ENCODE data around the gene UBN2.
A peak's percentile ranks its signal among the peaks of the same experiment; 100 is the strongest.
"Not testable (repeated sequence)": the region's sequence is repeated elsewhere in the genome, so short reads cannot be mapped to it uniquely, and the experiment has no call there.

UBN2 gene

DNA sequence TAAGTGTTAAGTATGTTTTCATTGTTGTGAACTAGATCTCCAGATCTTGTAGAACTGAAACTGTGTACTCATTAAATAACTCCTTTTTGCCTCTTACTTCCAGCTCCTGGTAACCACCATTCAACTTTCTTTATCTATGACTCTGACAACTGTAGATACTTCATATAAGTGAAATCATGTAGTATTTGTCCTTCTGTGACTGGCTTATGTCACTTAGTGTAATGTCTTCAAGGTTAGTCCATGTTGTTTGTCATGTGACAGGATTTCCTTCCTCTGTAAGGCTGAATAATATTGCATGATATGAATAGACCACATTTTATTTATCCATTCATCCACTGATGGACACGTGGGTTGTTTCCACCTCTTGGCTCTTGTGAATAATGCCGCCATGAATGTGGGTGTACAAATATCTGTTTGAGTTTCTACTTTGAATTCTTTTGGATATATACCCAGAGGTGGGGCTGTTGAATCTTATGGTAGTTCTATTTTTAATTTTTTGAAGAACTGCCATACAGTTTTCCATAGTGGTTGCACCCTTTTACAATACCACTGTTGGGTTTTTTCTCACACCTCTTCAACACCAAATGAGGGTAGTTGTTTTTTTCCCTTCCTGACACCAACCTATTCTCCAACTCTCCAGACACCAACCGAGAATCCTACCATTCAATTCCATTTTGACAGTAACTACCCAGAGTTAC, 99.4 kb downstream of the UBN2 start:
- FAIRE-seq (no peak), DNase-seq (ENCODE audit: insufficient read length, low spot score) (no peak)
- TF ChIP-seq, protein P1, sequence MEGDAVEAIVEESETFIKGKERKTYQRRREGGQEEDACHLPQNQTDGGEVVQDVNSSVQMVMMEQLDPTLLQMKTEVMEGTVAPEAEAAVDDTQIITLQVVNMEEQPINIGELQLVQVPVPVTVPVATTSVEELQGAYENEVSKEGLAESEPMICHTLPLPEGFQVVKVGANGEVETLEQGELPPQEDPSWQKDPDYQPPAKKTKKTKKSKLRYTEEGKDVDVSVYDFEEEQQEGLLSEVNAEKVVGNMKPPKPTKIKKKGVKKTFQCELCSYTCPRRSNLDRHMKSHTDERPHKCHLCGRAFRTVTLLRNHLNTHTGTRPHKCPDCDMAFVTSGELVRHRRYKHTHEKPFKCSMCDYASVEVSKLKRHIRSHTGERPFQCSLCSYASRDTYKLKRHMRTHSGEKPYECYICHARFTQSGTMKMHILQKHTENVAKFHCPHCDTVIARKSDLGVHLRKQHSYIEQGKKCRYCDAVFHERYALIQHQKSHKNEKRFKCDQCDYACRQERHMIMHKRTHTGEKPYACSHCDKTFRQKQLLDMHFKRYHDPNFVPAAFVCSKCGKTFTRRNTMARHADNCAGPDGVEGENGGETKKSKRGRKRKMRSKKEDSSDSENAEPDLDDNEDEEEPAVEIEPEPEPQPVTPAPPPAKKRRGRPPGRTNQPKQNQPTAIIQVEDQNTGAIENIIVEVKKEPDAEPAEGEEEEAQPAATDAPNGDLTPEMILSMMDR (IDR thresholded peaks at IDR 0.05; ENCODE audit: insufficient read depth, missing control alignments) = no peak

DNA sequence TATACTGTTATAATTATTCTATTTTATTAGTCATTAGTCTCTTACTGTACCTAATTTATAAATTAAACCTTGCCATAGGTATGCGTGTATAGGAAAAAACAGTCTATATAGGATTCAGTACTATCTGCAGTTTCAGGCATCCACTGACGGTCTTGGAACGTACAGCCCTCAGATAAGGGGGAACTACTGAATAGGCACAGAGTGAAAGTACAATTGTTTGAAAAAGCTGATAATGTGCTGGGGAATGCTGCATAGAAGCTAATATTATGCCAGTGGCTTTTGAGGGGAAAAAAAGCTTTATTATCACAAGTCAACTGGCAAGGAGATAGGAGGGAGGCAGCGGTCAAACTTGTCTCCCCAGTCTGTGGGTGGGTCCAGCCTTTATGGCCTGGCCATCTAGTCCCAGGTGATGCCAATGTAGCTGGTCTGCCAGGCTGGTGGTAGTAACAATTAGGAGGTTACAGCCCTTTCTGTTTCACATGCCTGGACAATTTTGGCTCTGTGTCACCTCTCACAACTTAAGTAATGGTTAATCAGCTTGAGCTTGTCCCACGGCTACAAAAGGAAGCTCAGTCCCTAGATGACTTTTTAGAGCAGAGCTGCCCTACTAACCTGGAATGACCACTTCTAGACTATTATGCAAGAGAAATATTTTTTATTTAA, 101.8 kb downstream of the UBN2 start:
- FAIRE-seq = no peak
- TF ChIP-seq, protein P1 (IDR thresholded peaks at IDR 0.05; ENCODE audit: insufficient read depth, missing control alignments) = no peak
- DNase-seq (ENCODE audit: insufficient read length, low spot score) = no peak

DNA sequence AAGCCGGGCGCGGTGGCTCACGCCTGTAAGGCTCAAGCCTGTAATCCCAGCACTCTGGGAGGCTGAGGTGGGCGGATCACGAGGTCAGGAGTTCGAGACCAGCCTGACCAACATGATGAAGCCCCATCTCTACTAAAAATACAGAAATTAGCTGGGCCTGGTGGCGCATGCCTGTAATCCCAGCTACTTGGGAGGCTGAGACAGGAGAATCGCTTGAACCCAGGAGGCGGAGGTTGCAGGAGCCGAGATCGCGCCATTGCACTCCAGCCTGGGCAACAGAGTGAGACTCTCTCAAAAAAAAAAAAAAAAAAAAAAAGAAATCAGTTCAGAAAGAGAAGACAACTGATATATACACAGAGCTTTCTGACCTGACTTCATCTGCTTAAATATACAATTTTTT, 102.4 kb downstream of the UBN2 start:
- DNase-seq (ENCODE audit: insufficient read length, low spot score); FAIRE-seq: not testable (repeated sequence)

- FAIRE-seq = no peak
- no peak for DNase-seq (ENCODE audit: insufficient read length, low spot score)
- TF ChIP-seq, protein P1 (IDR thresholded peaks at IDR 0.05; ENCODE audit: insufficient read depth, missing control alignments) = no peak
These were observed 103.5 kb downstream of the UBN2 start for GRCh38 chr7:139334399-139335150.

DNA sequence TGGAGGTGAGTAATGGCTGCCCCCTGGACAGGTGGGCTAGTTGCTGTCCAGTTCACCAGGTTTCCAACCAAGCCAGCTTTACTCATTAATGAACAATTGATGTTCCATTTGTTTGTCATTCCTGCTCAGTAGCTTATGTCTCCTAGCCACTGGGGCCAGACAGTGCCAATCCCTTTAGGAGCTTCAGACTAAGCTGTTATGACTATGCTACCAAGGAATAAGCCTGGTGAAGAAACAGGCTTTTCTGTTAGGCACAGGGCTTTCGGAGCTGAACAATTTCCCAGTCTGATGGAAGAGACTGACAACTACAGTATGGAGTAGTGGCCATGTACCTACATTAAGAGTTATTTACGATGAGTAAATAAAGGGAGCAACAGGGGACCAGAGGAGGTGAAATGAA, 108.0 kb downstream of the UBN2 start:
- DNase-seq (ENCODE audit: insufficient read length, low spot score) = no peak
- FAIRE-seq = no peak
- TF ChIP-seq, protein P1 (IDR thresholded peaks at IDR 0.05; ENCODE audit: insufficient read depth, missing control alignments) = no peak

- no peak for FAIRE-seq
- TF ChIP-seq, protein P1 (IDR thresholded peaks at IDR 0.05; ENCODE audit: insufficient read depth, missing control alignments) = no peak
- no peak for DNase-seq (ENCODE audit: insufficient read length, low spot score)
These were observed 108.6 kb downstream of the UBN2 start for GRCh38 chr7:139339698-139340036.

- FAIRE-seq (peak; percentile 60), DNase-seq (ENCODE audit: insufficient read length, low spot score) (peak; percentile 64)
- TF ChIP-seq, protein P1 (IDR thresholded peaks at IDR 0.05; ENCODE audit: insufficient read depth, missing control alignments) = peak; percentile 65
These were observed 109.2 kb downstream of the UBN2 start for GRCh38 chr7:139340037-139340807.

Data from D721Med (cell line).